Measurements from ENCODE around the gene SSNA1.
A peak's percentile ranks its signal among the peaks of the same experiment; 100 is the strongest.

The SSNA1 gene

GRCh38 chr9:137195525-137196220 lies 7.2 kb downstream of the SSNA1 start:
- DNase-seq (ENCODE audit: low read depth): no peak
- TF ChIP-seq, protein P1, sequence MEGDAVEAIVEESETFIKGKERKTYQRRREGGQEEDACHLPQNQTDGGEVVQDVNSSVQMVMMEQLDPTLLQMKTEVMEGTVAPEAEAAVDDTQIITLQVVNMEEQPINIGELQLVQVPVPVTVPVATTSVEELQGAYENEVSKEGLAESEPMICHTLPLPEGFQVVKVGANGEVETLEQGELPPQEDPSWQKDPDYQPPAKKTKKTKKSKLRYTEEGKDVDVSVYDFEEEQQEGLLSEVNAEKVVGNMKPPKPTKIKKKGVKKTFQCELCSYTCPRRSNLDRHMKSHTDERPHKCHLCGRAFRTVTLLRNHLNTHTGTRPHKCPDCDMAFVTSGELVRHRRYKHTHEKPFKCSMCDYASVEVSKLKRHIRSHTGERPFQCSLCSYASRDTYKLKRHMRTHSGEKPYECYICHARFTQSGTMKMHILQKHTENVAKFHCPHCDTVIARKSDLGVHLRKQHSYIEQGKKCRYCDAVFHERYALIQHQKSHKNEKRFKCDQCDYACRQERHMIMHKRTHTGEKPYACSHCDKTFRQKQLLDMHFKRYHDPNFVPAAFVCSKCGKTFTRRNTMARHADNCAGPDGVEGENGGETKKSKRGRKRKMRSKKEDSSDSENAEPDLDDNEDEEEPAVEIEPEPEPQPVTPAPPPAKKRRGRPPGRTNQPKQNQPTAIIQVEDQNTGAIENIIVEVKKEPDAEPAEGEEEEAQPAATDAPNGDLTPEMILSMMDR (IDR thresholded peaks at IDR 0.05; ENCODE audit: insufficient read depth, low read depth, low read length, missing control alignments): no peak
- H3K4me3 ChIP-seq (ENCODE audit: low read depth, low read length): no peak overlapping the region

GRCh38 chr9:137198051-137198901 lies 9.8 kb downstream of the SSNA1 start:
- DNase-seq (ENCODE audit: low read depth): no peak
- H3K4me3 ChIP-seq (ENCODE audit: low read depth, low read length): no peak overlapping the region
- TF ChIP-seq, protein P1 (IDR thresholded peaks at IDR 0.05; ENCODE audit: insufficient read depth, low read depth, low read length, missing control alignments): no peak

DNA sequence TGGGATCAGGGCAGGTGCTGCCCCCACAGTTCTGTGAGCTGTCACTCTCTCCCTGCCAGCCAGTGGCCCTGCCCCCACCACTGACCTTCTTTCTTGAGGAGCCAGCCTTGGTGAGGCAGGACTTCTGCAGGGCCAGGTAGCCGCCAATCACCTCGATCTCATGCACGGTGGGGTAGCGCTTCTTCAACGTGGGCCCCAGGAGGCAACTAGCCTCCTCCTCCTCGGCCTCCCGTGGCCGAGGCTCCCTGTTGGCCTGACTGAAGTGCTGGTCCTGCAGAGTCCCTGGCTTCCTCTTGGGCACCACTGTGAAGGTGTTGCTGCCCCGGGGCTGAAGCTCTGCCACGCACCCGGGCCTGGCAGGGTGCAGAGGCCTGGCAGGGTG lies 10.4 kb downstream of the SSNA1 start:
- DNase-seq (ENCODE audit: low read depth): no peak
- TF ChIP-seq, protein P1 (IDR thresholded peaks at IDR 0.05; ENCODE audit: insufficient read depth, low read depth, low read length, missing control alignments): no peak
- no peak overlapping the region for H3K4me3 ChIP-seq (ENCODE audit: low read depth, low read length)

DNA sequence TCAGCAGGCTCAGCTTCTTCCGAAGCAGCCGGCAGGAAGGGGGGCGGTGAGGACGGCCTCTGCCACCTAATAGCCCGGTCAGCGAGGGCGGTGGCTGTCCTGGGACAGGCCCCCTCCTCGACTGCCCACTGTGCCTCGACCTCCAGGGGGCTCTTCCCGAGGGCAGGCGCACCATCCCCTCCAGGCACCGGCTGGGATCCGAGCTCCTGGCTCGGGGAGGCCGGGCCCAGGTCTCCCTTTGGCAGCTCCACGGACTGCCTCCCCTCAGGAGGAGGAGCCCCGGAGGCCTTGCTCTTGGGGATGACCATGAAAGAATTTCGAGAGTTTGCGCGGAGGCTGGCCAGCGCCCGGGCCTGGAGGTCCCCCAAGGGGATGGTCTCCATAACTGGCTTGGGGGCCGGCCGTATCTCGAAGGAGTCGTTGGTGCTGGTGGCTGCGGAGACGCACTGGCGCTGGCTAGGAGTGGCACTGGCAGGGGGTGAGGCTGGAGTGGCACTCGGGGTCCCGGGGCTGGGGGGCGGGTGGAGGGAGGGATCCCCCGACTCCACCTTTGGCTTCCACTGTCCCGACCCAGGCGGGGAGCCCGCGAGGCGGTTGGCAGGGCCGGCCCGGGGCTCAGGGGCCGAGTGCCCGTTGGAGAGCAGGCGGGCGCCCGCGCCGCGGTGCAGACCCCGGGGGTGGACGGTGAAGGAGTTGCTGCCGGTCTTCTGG lies 11.1 kb downstream of the SSNA1 start:
- H3K4me3 ChIP-seq (ENCODE audit: low read depth, low read length): peak overlapping the region; percentile 39
- TF ChIP-seq, protein P1 (IDR thresholded peaks at IDR 0.05; ENCODE audit: insufficient read depth, low read depth, low read length, missing control alignments): no peak
- DNase-seq (ENCODE audit: low read depth): no peak

- H3K4me3 ChIP-seq (ENCODE audit: low read depth, low read length): peak within 1 kb of the TSS; percentile 79
- TF ChIP-seq, protein P1 (IDR thresholded peaks at IDR 0.05; ENCODE audit: insufficient read depth, low read depth, low read length, missing control alignments): no peak
- DNase-seq (ENCODE audit: low read depth): peak; percentile 100
Measured at GRCh38 chr9:137200311-137201204, 12.1 kb downstream of the SSNA1 start, which contains the start of gene TPRN. Gene TPRN (minus strand): TSS chr9:137200741. CDS start chr9:137200711, 30 bp downstream.

Data from GM12865 (cell line).